ENCODE data around the gene SERPINA4.

Gene SERPINA4

DNA sequence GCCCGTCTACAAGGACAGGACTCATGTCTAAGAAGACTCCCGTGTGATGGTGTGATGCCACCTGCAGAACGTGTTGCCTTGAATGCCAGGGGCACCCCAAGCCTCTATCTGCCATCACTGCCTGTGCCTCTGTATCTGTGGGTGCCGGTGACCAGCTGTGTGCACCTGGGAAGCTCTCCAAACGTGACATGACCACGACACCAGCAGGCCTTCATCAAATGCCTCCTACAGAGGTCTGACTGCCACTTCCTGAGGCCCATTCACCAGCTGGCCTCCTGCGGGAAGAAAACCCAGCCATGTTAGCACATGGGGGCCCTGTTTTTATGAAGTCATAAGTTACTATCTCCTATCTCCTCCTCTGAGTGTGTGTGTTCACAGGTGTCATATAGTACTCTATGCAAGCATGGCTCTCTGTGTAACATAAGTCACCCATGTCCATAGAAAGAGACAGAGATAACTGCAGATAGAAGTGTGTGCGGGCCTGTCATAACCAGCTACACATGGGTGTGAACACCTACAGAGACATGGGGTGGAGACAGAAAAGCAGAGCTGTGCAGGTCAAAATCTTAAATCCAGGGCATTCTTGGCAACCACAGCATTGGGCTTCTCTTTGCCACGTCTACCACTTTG, 18.3 kb upstream of the SERPINA4 start:
- DNase-seq (ENCODE audit: low read depth), result no peak

GRCh38 chr14:94543449-94544124, 17.7 kb upstream of the SERPINA4 start:
- no peak for DNase-seq (ENCODE audit: low read depth)

DNA sequence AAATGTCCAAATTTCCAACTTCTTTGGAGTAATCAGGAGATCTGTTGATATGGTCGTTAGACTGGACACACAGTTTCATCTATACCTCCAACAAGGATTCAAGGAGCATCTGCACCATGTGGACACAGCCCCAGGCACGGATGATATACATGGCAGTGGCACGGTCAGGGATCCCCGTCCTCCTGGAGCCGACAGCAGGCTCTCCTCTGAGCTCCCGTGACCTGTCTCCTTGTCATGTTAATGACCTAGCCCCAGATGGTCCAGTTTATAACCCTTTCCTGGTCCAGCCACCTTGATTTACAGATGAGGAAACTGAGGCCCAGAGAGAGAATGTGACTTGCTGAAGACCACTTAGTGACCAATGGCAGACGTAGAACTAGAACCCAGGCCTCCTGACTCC, 16.5 kb upstream of the SERPINA4 start:
- DNase-seq (ENCODE audit: low read depth), result no peak

GRCh38 chr14:94545131-94545841, 16.0 kb upstream of the SERPINA4 start:
- DNase-seq (ENCODE audit: low read depth), result no peak

- no peak for DNase-seq (ENCODE audit: low read depth)
These were observed 14.0 kb upstream of the SERPINA4 start for GRCh38 chr14:94547151-94547680.

DNA sequence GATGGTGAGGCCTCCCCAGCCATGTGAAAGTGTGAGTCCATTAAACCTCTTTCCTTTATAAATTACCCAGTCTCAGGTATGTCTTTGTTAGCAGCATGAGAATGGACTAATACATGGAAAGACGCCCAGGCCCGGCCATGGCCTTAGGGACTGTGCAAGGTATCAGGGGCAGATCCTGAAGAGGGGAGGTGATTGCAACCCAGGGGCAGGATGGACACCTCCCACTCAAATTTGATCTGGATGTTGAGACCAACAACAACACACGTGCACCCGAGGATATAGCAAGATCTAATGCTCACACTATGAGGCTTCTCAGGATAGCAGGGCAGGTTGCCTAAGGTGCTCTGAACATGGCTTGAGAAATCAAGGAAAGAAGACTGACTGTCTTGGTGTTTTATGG, 13.5 kb upstream of the SERPINA4 start:
- no peak for DNase-seq (ENCODE audit: low read depth)

GRCh38 chr14:94548131-94548998, 12.9 kb upstream of the SERPINA4 start:
- DNase-seq (ENCODE audit: low read depth), result no peak

GRCh38 chr14:94548999-94549985, 11.9 kb upstream of the SERPINA4 start:
- no peak for DNase-seq (ENCODE audit: low read depth)

DNA sequence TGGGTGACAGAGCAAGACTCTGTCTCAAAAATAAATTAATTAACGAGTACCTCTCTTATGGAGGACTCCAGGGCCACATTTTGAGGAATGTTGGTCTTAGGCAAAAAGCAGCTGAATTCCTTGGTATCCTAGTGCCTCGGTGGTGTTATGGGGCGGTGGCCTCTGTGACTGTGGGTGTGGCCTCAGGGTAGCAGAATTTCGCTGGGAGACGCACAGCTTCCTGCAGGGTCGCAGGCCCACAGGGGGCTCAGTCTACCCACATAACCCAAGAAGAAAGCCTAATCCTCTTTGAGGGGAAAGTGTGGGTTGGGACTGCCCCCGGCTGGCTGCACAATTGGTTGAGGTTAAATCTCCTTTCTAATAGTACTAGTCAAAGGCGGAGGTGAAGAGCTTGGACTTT, 11.2 kb upstream of the SERPINA4 start:
- DNase-seq (ENCODE audit: low read depth), result no peak

GRCh38 chr14:94555991-94556390, 5.3 kb upstream of the SERPINA4 start:
- DNase-seq (ENCODE audit: low read depth), result no peak

DNA sequence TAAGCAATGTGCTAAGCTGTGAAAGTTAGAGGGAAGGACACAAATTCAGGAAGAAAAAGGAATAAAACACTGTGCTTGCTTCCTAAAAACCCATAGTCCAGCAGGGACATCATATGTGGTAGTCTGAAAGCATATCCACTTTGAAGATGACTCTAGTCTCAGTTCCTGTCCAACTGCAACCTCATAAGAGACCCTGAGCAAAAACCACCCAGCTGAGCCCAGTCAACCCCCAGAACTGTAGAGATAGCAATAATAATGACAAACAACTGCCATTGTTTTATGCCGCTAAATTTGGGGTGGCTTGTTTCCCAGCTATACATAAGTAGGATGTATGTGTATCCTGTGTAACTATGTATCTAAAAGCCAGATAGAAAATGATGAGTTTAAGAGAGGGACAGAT, 3.9 kb upstream of the SERPINA4 start:
- no peak for DNase-seq (ENCODE audit: low read depth)

DNA sequence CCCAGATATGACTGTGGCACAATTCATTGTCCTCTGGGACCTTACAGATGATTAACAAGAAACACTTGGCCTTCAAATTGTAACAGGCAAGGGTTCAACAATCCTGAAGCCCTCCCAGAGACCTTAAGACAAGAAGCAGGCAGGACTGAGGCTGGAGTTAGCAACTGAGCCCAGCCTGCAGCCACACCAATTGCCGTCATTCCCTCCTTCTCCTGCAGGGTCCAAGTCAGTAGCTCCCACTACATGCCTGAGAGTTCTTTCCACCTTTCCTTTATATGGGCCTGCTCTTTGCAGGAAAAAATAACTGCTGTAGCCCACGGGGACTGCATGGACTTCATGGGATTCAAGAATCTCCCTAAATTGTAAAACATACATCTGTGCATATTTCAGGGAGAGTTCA, 2.4 kb upstream of the SERPINA4 start:
- no peak for DNase-seq (ENCODE audit: low read depth)

DNA sequence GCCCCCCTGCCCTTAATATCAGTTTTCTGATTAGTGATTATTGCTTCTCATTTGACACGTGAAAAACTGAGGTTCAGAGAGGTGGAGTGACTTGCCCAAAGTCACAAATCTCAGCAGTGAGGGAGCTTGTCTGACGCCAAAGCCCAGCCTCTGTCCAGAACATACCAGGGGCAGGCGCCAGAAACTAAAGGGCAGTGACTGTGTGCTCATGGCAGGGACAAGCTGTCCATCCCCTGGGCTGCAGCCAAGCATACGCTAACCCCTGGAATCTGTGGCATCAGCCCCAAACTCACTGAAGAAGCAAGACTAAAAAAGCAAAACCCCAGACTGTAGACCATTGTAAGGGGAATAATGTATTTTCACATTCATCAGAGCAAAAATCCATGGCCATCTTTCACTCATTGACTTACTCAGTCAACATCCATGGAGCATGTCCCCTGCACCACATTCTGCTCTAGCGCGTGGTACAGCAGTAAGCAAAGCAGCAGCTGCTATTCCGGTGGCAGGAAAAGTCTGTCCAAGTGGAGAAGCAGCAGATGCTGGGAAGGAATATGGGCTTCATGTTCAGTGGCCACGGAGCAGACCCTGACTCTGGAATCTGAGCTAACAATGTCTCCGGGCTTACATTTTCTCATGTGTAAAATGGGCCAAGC, 1.5 kb upstream of the SERPINA4 start:
- DNase-seq (ENCODE audit: low read depth), result no peak

GRCh38 chr14:94560291-94560665, 964 bp upstream of the SERPINA4 start:
- DNase-seq (ENCODE audit: low read depth), result no peak

GRCh38 chr14:94561656-94562010, 391 bp downstream of the SERPINA4 start:
- DNase-seq (ENCODE audit: low read depth), result no peak

DNA sequence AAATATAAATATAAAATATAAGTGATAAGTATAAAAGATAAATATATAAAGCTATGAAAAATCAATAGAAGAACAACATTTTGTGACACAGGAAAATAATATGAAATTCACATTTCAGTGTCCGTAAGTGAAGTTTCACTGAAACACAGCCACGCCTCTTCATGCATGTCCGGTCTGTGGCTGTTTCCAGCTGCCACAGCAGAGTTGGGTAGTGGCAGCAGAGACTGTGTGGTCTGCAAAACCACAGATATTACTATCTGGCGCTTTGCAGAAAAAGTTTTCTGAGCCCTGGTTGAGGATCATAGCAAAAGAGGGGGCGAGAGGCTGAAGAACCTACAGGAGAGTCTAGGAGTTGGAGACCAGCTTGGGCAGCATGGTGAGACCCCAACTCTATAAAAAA, 780 bp downstream of the SERPINA4 start:
- DNase-seq (ENCODE audit: low read depth), result no peak

DNA sequence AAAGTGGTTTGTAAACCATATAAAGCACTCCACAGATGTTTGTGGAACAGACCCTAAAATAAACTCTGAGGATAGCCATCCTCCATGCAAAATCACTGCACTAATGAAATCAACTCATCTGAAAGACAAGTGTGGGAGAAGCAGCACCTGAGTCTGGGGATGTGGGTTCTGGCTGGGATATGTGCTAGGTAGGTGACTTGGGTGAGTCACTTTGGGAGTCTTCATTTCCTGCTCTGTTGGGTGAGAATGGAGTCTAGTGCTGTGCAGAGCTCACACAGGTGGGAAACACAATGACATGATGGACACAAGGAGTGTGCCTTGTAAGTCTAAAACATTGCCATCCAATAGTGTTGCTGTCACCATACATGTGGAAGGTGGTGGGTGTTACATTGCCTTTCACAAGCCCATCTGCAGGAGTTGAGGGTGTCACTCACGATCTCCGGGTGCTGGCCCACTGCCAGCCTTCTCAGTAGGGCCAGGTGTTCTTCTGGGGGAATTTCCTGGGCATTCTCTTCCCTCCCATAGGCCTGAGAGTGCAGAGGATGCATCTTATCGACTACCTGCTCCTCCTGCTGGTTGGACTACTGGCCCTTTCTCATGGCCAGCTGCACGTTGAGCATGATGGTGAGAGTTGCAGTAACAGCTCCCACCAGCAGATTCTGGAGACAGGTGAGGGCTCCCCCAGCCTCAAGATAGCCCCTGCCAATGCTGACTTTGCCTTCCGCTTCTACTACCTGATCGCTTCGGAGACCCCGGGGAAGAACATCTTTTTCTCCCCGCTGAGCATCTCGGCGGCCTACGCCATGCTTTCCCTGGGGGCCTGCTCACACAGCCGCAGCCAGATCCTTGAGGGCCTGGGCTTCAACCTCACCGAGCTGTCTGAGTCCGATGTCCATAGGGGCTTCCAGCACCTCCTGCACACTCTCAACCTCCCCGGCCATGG, 2.0 kb downstream of the SERPINA4 start:
- DNase-seq (ENCODE audit: low read depth), result no peak

DNA sequence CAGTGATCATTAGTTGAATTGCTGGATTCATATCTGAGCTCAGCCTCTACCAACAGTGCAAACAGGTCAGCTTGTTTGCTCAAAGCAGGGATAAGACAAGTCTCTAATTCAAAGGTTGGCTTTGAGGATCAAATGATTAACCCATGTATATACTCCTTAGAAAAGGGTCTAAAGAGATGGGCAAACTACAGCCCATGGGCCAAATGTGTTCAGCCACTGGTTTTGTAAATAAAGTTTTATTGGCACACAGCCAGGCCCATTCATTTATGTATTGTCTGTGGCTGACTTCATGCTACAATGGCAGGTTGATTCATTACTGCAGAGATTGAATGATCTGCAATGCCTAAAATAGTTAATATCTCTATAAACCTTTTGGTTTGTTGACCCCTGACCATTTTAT, 3.1 kb downstream of the SERPINA4 start:
- DNase-seq (ENCODE audit: low read depth), result no peak

DNA sequence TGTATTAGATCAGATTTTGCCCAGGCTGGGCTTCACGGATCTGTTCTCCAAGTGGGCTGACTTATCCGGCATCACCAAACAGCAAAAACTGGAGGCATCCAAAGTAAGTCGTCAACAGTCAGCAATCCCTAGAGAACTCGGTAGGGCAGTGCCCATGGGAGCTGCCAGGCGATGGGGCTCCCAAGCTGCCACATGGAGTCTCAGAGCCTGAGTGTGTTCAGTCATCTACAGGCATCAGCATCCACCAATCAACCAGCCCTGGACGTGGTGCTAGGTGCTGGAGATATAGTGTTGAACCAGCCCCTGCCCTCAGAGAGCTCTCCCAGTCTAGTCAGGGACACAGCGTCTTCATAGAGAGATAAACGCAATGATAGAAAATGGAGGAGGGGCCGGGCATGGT, 6.9 kb downstream of the SERPINA4 start:
- DNase-seq (ENCODE audit: low read depth), result no peak
